ENCODE measurements around the gene CDH13. TPM values are rescaled to one million over a fixed set of nuclear protein-coding genes. Genes with fewer than 3 reads are reported as not detected.

The CDH13 gene
- total and polyA plus RNA-seq, 9 of the 15 experiments (the other 6 are each of a cell fraction or from before 2014, with no cell fraction given) = 0.03 TPM; not detected in 8

DNA sequence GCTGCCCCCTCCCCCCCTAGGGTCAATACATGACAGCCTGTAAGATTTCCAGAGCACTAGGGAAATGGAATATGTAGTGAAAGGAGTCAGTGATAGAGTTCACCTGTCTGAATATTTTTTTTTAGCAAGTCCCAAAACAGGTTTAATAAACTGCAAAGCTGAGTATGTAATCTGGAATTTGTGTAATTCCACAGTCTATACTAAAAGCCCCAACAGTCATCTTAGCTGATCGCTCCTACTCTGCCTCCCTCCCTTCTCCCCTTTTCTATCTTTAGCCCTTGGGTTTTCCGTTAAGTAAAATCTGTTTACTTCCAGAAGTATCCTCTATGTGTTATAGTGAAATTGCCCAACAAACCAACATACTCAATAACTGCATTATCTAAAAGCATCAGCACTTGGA, 3.5 kb downstream of the CDH13 start (continued):
- no peak for TF ChIP-seq TFE3 (CRISPR knock-in tag; IDR thresholded peaks at IDR 0.05)
- TF ChIP-seq PRDM10 (IDR thresholded peaks at IDR 0.05; ENCODE audit: partially characterized antibody) = no peak

- H3K9me3 ChIP-seq (replicated peaks; ENCODE audit: control insufficient read depth, insufficient read depth, low read depth, low read length) = no peaks in the 10 kb centered on the region
- ChIA-PET POLR2A (no interaction called here), CTCF (ENCODE audit: low intra/inter-chr PET ratio) (no interaction called here)
- 0 out of 4 replicates have a peak, but pooled peaks of 1 of the 2 experiments have one; percentile 13 for TF ChIP-seq RAD21 (CRISPR knock-in tag; conservative IDR thresholded peaks at IDR 0.05 in 1 of 2, IDR thresholded peaks at IDR 0.05 in 1 of 2)
- TF ChIP-seq NFIX (CRISPR knock-in tag; IDR thresholded peaks at IDR 0.05; ENCODE audit: low read depth) = no peak
- TF ChIP-seq BRCA1 (IDR thresholded peaks at IDR 0.05) = no peak
- TF ChIP-seq BRCA1 (CRISPR knock-in tag; IDR thresholded peaks at IDR 0.05) = no peak
- TF ChIP-seq NUFIP1 (IDR thresholded peaks at IDR 0.05; ENCODE audit: partially characterized antibody) = no peak
- TF ChIP-seq, protein P1, sequence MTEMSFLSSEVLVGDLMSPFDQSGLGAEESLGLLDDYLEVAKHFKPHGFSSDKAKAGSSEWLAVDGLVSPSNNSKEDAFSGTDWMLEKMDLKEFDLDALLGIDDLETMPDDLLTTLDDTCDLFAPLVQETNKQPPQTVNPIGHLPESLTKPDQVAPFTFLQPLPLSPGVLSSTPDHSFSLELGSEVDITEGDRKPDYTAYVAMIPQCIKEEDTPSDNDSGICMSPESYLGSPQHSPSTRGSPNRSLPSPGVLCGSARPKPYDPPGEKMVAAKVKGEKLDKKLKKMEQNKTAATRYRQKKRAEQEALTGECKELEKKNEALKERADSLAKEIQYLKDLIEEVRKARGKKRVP (CRISPR knock-in tag; IDR thresholded peaks at IDR 0.05) = no peak
- no peak for TF ChIP-seq MCM2 (IDR thresholded peaks at IDR 0.05; ENCODE audit: low read depth)
- 23% methylated on average over 3 of the region's 3 CpGs for WGBS (ENCODE audit: insufficient coverage, low coverage, missing lambda C conversion rate)
- no peaks in the 10 kb centered on the region for H3K4me1 ChIP-seq (replicated peaks in 1 of 2; ENCODE audit: control insufficient read depth in 2 of 2, insufficient read depth in 2 of 2, low read length in 2 of 2)
- no peak overlapping the region for H3K4me3 ChIP-seq
- H3K4me2 ChIP-seq (ENCODE audit: insufficient read depth, low read length) = no peak overlapping the region
- peaks cover 3 to 13% of the 10 kb centered on the region in 2 experiments; a peak in 2 of 5 replicates for H3K27me3 ChIP-seq (ENCODE audit: control insufficient read depth in 2 of 2, insufficient read depth in 2 of 2, low read length in 2 of 2)
- no peak overlapping the region for H3K27ac ChIP-seq (ENCODE audit: extremely low read depth, low read depth, low read length)
- H3K79me2 ChIP-seq (ENCODE audit: control insufficient read depth, insufficient read depth, low read length) = no peaks in the 10 kb centered on the region
- in situ Hi-C loops (cut with MboI) = no loop called here
- ATAC-seq (no peak), FAIRE-seq (no peak), DNase-seq (ENCODE audit: extremely low read depth in 1 of 4, low spot score in 3 of 4) (no peak)
- no peak overlapping the region for H2AFZ ChIP-seq (ENCODE audit: low read depth, low read length)
- intact Hi-C loops (cut with micrococcal nuclease) = no loop called here
- BruUV-seq (replicated peaks) = no TSS peak
- no peaks in the 10 kb centered on the region for H4K20me1 ChIP-seq (replicated peaks; ENCODE audit: control insufficient read depth, insufficient read depth, low read length)
- no peak overlapping the region for H3K9ac ChIP-seq (ENCODE audit: insufficient read depth in 1 of 2, low read depth in 2 of 2, low read length in 2 of 2)
- H3K9me1 ChIP-seq (ENCODE audit: control insufficient read depth, insufficient read depth, low read length) = no peaks in the 10 kb centered on the region
- H3K36me3 ChIP-seq (ENCODE audit: control insufficient read depth, insufficient read depth, low read length) = no peaks in the 10 kb centered on the region
Observed at GRCh38 chr16:82630688-82631087, 3.9 kb downstream of the CDH13 start.

Data from K562 (cell line).